HG03135 (cell line): ENCODE data around the gene FARS2.

Experiments used
- ATAC-seq: cut with Tn5 transposase; IDR thresholded peaks from one replicate; pipeline ENCODE4 v1.9.1; 2021; ENCODE audit warnings: mild to moderate bottlenecking, moderate library complexity; ENCODE audit not compliant: unreplicated experiment

The FARS2 gene

GRCh38 chr6:5610640-5611039, 349.3 kb downstream of the FARS2 start:
- no peak for ATAC-seq

- ATAC-seq: no peak
Measured at GRCh38 chr6:5617179-5617578, 355.9 kb downstream of the FARS2 start.

- peak; percentile 81 for ATAC-seq
Measured at GRCh38 chr6:5619249-5619648, 357.9 kb downstream of the FARS2 start.

- no peak for ATAC-seq
Measured at GRCh38 chr6:5622276-5623005, 361.1 kb downstream of the FARS2 start.

GRCh38 chr6:5623769-5624168, 362.5 kb downstream of the FARS2 start:
- no peak for ATAC-seq

- ATAC-seq: no peak
Measured at GRCh38 chr6:5624256-5624655, 362.9 kb downstream of the FARS2 start.

GRCh38 chr6:5626727-5627426, 365.6 kb downstream of the FARS2 start:
- ATAC-seq: peak; percentile 89

- ATAC-seq: no peak
Measured at GRCh38 chr6:5630636-5631035, 369.3 kb downstream of the FARS2 start.

- ATAC-seq: no peak
Measured at GRCh38 chr6:5632348-5632935, 371.1 kb downstream of the FARS2 start.

- no peak for ATAC-seq
Measured at GRCh38 chr6:5634525-5634924, 373.2 kb downstream of the FARS2 start.

- ATAC-seq: no peak
Measured at GRCh38 chr6:5636210-5637030, 375.1 kb downstream of the FARS2 start.

GRCh38 chr6:5637714-5638113, 376.4 kb downstream of the FARS2 start:
- ATAC-seq: no peak

- ATAC-seq: no peak
Measured at GRCh38 chr6:5638666-5639065, 377.4 kb downstream of the FARS2 start.

- ATAC-seq: no peak
Measured at GRCh38 chr6:5639193-5639592, 377.9 kb downstream of the FARS2 start.

GRCh38 chr6:5640614-5641013, 379.3 kb downstream of the FARS2 start:
- ATAC-seq: no peak

- ATAC-seq: no peak
Measured at GRCh38 chr6:5644523-5645185, 383.3 kb downstream of the FARS2 start.

GRCh38 chr6:5645328-5646290, 384.3 kb downstream of the FARS2 start:
- ATAC-seq: no peak

- no peak for ATAC-seq
Measured at GRCh38 chr6:5652406-5653137, 391.3 kb downstream of the FARS2 start.

- no peak for ATAC-seq
Measured at GRCh38 chr6:5653801-5654200, 392.5 kb downstream of the FARS2 start.
